Upper lobe of left lung (tissue), 4 donors: ENCODE measurements around the gene CYBRD1.

Experiments used
- EP300 ChIP-seq, 4 donors: sonication (generic); formaldehyde crosslinking; IDR thresholded peaks; one replicate each; pipeline ENCODE4 v1.5.1; 2017; ENCODE audit warnings: antibody characterized with exemption in 4 of 4, control low read depth in 2 of 4
- POLR2A ChIP-seq, 4 donors: fragments of 450-650 bp; IDR thresholded peaks; one replicate each; pipeline ENCODE4 v1.5.1; 2016 to 2017; ENCODE audit warnings: antibody characterized with exemption in 4 of 4, mild to moderate bottlenecking in 2 of 4
- POLR2AphosphoS5 ChIP-seq, 2 donors: sonication (generic); formaldehyde crosslinking; IDR thresholded peaks; one replicate each; pipeline ENCODE4 v1.5.1; 2017; ENCODE audit warnings: antibody characterized with exemption in 2 of 2
- TF ChIP-seq, protein P1 (sequence below), 6 experiments: fragments of 450-650 bp in 4 of 6; fragments of 200-600 bp in 2 of 6; sonication (generic) in 2 of 6; IDR thresholded peaks; one replicate each; pipeline ENCODE4 v1.5.1; 2016 to 2019; ENCODE audit warnings: antibody characterized with exemption in 6 of 6

DNA sequence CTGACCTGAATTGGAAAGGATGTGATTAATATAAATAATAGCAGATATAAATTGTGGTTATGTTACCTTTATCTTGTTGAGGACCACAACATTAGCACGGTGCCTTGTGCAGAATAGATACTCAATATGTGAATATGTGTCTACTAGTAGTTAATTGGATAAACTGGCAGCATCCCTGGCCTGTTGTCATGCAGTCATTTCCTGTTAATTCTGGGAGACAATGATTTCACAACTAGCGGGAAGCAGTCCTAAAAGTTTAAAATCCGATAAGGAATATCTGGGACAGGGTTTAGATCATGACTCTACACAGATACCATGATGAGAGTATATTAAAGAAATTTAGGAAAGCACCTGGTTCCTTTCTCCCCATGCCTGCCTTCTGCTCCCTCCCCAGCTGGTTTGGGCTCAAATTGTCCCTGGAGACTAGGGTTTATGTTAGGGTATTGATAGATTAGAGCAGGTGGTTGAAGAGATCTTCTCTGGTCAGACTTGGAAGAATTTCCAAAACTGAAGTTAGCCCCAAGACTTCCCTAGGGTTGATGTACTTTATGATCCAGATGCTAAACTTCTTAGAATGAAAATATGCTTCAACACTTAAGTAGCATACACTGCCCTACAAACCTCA lies 32.8 kb downstream of the CYBRD1 start:
- TF ChIP-seq, protein P1, sequence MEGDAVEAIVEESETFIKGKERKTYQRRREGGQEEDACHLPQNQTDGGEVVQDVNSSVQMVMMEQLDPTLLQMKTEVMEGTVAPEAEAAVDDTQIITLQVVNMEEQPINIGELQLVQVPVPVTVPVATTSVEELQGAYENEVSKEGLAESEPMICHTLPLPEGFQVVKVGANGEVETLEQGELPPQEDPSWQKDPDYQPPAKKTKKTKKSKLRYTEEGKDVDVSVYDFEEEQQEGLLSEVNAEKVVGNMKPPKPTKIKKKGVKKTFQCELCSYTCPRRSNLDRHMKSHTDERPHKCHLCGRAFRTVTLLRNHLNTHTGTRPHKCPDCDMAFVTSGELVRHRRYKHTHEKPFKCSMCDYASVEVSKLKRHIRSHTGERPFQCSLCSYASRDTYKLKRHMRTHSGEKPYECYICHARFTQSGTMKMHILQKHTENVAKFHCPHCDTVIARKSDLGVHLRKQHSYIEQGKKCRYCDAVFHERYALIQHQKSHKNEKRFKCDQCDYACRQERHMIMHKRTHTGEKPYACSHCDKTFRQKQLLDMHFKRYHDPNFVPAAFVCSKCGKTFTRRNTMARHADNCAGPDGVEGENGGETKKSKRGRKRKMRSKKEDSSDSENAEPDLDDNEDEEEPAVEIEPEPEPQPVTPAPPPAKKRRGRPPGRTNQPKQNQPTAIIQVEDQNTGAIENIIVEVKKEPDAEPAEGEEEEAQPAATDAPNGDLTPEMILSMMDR (IDR thresholded peaks at IDR 0.05) = no peak
- TF ChIP-seq EP300 (IDR thresholded peaks at IDR 0.05) = no peak
- TF ChIP-seq POLR2A (IDR thresholded peaks at IDR 0.05) = no peak
- no peak for TF ChIP-seq POLR2AphosphoS5 (IDR thresholded peaks at IDR 0.05)
